ENCODE measurements around the gene WDR76.

The WDR76 gene

DNA sequence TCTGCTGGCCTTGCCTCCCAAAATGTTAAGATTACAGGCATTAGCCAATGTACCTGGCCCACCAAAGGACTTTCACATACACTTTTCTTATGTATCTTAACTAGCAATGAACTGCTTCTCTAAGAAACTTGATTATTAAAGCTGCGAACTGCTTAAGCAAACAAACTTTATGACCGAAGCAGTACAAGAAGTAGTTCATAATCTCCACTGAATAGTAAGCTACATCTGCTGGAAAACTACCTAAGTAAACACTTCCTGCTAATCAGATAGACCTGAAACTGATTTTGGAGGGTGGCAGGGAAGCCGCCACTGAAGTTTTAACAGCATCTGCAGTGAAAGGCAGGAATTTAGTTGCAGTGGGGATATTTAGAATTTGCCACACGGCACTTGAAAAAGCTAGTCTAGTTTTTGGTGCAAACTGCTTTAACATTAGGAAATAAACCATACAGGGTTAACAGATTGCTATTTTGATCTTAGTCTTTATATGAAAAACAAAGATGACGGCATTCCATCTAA is 18.3 kb upstream of the WDR76 start:
- TF ChIP-seq CTCF (IDR thresholded peaks at IDR 0.05), result no peak

DNA sequence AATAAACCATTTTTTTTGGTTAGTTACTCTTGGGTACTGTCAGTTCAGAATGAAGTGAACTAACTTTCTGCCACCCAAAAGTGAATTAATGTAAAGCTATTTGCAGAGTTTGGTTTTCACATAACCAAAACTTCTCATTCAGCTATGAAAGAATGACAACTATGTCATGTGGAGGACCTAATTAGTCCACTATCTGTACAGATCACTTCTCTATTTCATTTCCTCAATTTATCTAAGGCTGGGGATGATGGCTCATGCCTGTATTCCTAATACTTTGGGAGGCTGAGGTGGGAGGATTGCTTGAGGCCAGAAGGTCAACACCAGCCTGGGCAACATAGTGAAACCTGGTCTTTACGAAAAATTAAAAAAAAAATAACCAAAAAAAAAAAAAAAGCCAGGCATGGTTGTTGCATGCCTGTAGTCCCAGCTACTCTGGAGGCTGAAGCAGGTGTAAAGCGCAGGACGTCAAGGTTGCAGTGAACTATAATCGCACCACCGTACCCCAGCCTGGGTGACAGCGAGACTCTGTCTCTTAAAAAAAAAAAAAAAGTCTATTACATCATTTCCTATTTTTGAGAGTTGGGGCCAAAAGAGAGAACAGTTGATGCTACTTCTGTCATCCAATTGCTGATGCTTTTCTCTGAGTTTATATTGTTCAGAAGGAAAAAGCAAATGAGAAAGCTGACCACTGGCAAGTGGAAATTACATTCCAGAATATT is 17.7 kb upstream of the WDR76 start:
- TF ChIP-seq CTCF (IDR thresholded peaks at IDR 0.05), result no peak

GRCh38 chr15:43821505-43821904 is 5.3 kb upstream of the WDR76 start:
- TF ChIP-seq CTCF (IDR thresholded peaks at IDR 0.05), result no peak

DNA sequence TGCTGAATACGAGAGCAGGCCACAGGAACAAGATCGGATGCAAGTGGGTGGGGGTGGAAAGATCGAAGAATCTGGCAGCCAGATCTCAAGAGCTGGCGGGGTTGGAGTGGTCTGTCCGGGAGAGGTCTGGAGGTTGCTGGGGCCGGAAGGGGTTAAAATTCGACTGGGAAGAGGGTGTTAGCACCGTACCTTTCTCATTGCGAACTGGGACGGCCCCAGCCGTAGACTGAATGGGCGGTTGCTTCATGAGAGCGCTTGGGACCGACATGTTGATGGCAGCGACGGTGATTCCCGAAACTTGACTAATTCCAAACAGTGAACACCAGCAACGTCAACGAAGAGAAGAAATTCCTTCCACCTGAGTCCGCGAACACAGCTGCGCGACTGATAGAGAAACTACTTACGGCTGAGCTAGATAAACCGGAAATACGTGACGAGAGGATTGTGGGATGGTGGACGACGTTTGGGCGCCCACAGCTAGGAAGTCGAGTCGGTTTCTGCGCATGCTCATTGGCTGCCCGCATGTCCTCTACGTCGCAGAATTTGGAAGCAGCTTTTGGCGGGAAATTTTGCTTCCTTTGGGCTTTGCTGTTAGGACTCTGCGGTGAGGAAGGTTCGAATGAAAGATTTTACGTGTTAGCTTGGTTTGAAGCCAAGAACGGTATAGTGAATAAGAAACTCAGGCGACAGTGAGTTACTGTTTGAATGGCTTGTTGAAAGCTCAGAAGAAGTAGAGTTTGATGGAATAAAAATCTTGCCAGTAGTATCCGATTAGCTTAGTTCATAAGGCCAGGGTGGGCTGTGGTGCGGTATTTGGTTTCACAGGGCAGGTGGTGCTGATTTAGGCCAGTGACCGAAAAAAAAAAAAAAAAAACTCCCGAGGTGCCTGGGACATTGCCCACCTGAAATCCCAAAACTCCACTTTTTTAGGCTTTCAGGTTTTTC is 2.2 kb upstream of the WDR76 start, which contains the start of gene MFAP1:
Gene MFAP1, minus strand, starts transcription at position 389 of the 945 bp plus-strand sequence. Its CDS starts 121 bp downstream, at position 268.
- no peak for TF ChIP-seq CTCF (IDR thresholded peaks at IDR 0.05)

GRCh38 chr15:43826029-43826507 is 734 bp upstream of the WDR76 start:
- TF ChIP-seq CTCF (IDR thresholded peaks at IDR 0.05), result no peak

GRCh38 chr15:43828061-43828657 is 1.4 kb downstream of the WDR76 start:
- no peak for TF ChIP-seq CTCF (IDR thresholded peaks at IDR 0.05)

DNA sequence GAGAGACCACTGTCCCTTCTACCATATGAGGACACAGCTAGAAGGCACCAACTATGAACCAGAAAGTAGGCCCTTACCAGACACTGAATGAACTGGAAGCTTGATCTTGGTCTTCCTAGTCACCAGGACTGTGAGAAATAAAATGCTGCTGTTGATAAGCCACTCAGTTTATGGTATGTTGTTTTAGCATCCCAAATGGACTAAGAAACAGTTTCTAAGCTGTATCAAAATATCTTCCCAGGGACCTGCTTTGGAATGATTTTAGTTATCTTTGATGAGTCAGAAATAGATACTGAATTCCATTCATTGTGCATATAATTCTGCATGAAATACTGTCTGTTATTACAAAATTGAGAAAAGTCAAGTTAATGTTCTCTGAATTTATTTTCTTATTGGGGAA is 18.6 kb downstream of the WDR76 start:
- no peak for TF ChIP-seq CTCF (IDR thresholded peaks at IDR 0.05)
